ENCODE measurements around the gene IL17RC. TPM values are rescaled to one million over a fixed set of nuclear protein-coding genes. Genes with fewer than 3 reads are reported as not detected.

Gene IL17RC
- total RNA-seq, 2 experiments from 2014 or later = 0.22 to 0.32 TPM

- no peak for TF ChIP-seq CTCF (IDR thresholded peaks at IDR 0.05)
- Mint-ChIP-seq H3K36me3 (ENCODE audit: low read depth) (peaks cover 45% of the 10 kb centered on the region), H3K9me3 (no peaks in the 10 kb centered on the region), H3K4me3 (no peak overlapping the region), H3K27ac (no peak overlapping the region), H3K4me1 (ENCODE audit: low read depth) (peaks cover 3% of the 10 kb centered on the region), H3K27me3 (no peaks in the 10 kb centered on the region)
- DNase-seq = no peak
- intact Hi-C loops (cut with micrococcal nuclease) = no loop called here
- POLR2A ChIA-PET = interaction anchor here (1.2 kb wide), 1 partner anchor 16 kb away, joined by 3 read pairs; no protein-coding TSS in a partner anchor
- no peak for ATAC-seq
- CTCF ChIA-PET = interaction anchor here (0.9 kb wide), 1 partner anchor 12 kb away, joined by 3 read pairs; no protein-coding TSS in a partner anchor
Measured at GRCh38 chr3:9970020-9970652, 53.2 kb downstream of the IL17RC start.

- Mint-ChIP-seq H3K27ac (peak overlapping the region; percentile 52), H3K4me1 (ENCODE audit: low read depth) (peaks cover 17% of the 10 kb centered on the region), H3K9me3 (no peaks in the 10 kb centered on the region), H3K36me3 (ENCODE audit: low read depth) (peaks cover 26% of the 10 kb centered on the region), H3K4me3 (no peak overlapping the region), H3K27me3 (no peaks in the 10 kb centered on the region)
- ChIA-PET CTCF (interaction anchor here (0.8 to 1.4 kb wide), 5 partner anchors 11 to 286 kb away, joined by 3 to 4 read pairs (median 3); no protein-coding TSS in a partner anchor), POLR2A (interaction anchor here (1.3 to 2.2 kb wide), 4 partner anchors 10 to 41 kb away, joined by 3 to 6 read pairs (median 4); partner anchors contain the start of gene EMC3)
- DNase-seq = peak; percentile 47
- TF ChIP-seq CTCF (IDR thresholded peaks at IDR 0.05) = no peak
- intact Hi-C loops (cut with micrococcal nuclease) = no loop called here
- peak; percentile 87 for ATAC-seq
Measured at GRCh38 chr3:9976721-9977709, 60.1 kb downstream of the IL17RC start.

- H3K9me3 Mint-ChIP-seq = no peaks in the 10 kb centered on the region
- intact Hi-C loops (cut with micrococcal nuclease) = no loop called here
- no peak for TF ChIP-seq CTCF (IDR thresholded peaks at IDR 0.05)
- peaks cover 18% of the 10 kb centered on the region for H3K36me3 Mint-ChIP-seq (ENCODE audit: low read depth)
- no peak for ATAC-seq
- H3K27ac Mint-ChIP-seq = no peak overlapping the region
- POLR2A ChIA-PET = interaction anchor here (0.7 to 1.0 kb wide), 2 partner anchors 9 to 136 kb away, joined by 3 read pairs; no protein-coding TSS in a partner anchor
- no peak overlapping the region for H3K4me3 Mint-ChIP-seq
- no peaks in the 10 kb centered on the region for H3K27me3 Mint-ChIP-seq
- peaks cover 20% of the 10 kb centered on the region for H3K4me1 Mint-ChIP-seq (ENCODE audit: low read depth)
- DNase-seq = no peak
- CTCF ChIA-PET = no interaction called here
Measured at GRCh38 chr3:9978710-9979305, 61.9 kb downstream of the IL17RC start.

GRCh38 chr3:9980251-9980650, 63.4 kb downstream of the IL17RC start:
- POLR2A ChIA-PET = no interaction called here

More at GRCh38 chr3:9980251-9980650, 63.4 kb downstream of the IL17RC start:
- H3K27me3 Mint-ChIP-seq = no peaks in the 10 kb centered on the region
- no peak overlapping the region for H3K27ac Mint-ChIP-seq
- no peak for TF ChIP-seq CTCF (IDR thresholded peaks at IDR 0.05)
- peaks cover 25% of the 10 kb centered on the region for H3K4me1 Mint-ChIP-seq (ENCODE audit: low read depth)
- CTCF ChIA-PET = no interaction called here
- intact Hi-C loops (cut with micrococcal nuclease) = loop anchor here (10.0 kb wide), 1 partner anchor 265 kb away; the partner anchor contains the start of gene TATDN2
- no peak for DNase-seq
- H3K36me3 Mint-ChIP-seq (ENCODE audit: low read depth) = peaks cover 13% of the 10 kb centered on the region
- no peaks in the 10 kb centered on the region for H3K9me3 Mint-ChIP-seq
- no peak overlapping the region for H3K4me3 Mint-ChIP-seq
- ATAC-seq = no peak

Other genes with a start within 250 kb of the IL17RC start
- gene CPNE9, start 213.3 kb upstream of the IL17RC start, total RNA-seq = not detected
- 10 to 100 TPM; 28.2 to 32.3 TPM for gene BRPF1, start 185.4 kb upstream of the IL17RC start, total RNA-seq
- 10 to 100 TPM; 32.4 to 39.3 TPM for gene OGG1, start 167.1 kb upstream of the IL17RC start, total RNA-seq
- 10 to 100 TPM; 41.7 to 45.7 TPM for gene CAMK1, start 147.2 kb upstream of the IL17RC start, total RNA-seq
- 10 to 100 TPM; 57.5 to 58.3 TPM for gene TADA3, start 124.6 kb upstream of the IL17RC start, total RNA-seq
- gene ARPC4, start 124.0 kb upstream of the IL17RC start, total RNA-seq = 100 to 1,000 TPM; 205 to 208 TPM
- 10 to 100 TPM; 52.4 to 61.1 TPM for gene TTLL3, start 106.8 kb upstream of the IL17RC start, total RNA-seq
- gene RPUSD3, start 73.1 kb upstream of the IL17RC start, total RNA-seq = 10 to 100 TPM; 78.8 to 83.5 TPM
- not detected for gene CIDEC, start 36.8 kb upstream of the IL17RC start, total RNA-seq
- 10 to 100 TPM; 29.7 to 30.3 TPM for gene JAGN1, start 26.5 kb upstream of the IL17RC start, total RNA-seq
- 1 to 10 TPM; 1.2 to 1.7 TPM for gene IL17RE, start 14.2 kb upstream of the IL17RC start, total RNA-seq
- 10 to 100 TPM in 1 of 2 experiments, 1 to 10 TPM in 1; 9.4 to 13.0 TPM for gene CRELD1, start 16.7 kb downstream of the IL17RC start, total RNA-seq
- 1 to 10 TPM; 5.6 to 5.7 TPM for gene PRRT3, start 35.3 kb downstream of the IL17RC start, total RNA-seq
- 10 to 100 TPM; 35.2 to 37.9 TPM for gene EMC3, start 69.7 kb downstream of the IL17RC start, total RNA-seq
- 10 to 100 TPM; 90.3 to 97.9 TPM for gene FANCD2, start 109.3 kb downstream of the IL17RC start, total RNA-seq
- not detected for gene FANCD2OS, start 191.2 kb downstream of the IL17RC start, total RNA-seq
- gene BRK1, start 198.6 kb downstream of the IL17RC start, total RNA-seq = 100 to 1,000 TPM; 107 to 108 TPM
- 10 to 100 TPM; 43.6 to 46.9 TPM for gene VHL, start 224.7 kb downstream of the IL17RC start, total RNA-seq
- gene IRAK2, start 247.8 kb downstream of the IL17RC start, total RNA-seq = 1 to 10 TPM; 3.0 TPM